PFSK-1 (cell line): ENCODE data around the gene ZNF213.

Experiments
- POLR2AphosphoS5 ChIP-seq: IDR thresholded peaks from 2 replicates; pipeline ENCODE4 v1.6.1; 2012; ENCODE audit warnings: low read depth, mild to moderate bottlenecking, control low read depth, low read length, moderate library complexity
- REST ChIP-seq, 2 experiments: IDR thresholded peaks; 2 replicates each; pipeline versions ENCODE4 v1.6.1 to v1.8.0; 2011 to 2012; ENCODE audit warnings: low read depth in 2 of 2, low read length in 2 of 2, control low read depth in 1 of 2, inconsistent platforms in 1 of 2, mild to moderate bottlenecking in 1 of 2, moderate library complexity in 1 of 2; ENCODE audit not compliant: insufficient read depth in 1 of 2

GRCh38 chr16:3155181-3155580 is 20.4 kb downstream of the ZNF213 start:
- TF ChIP-seq REST (IDR thresholded peaks at IDR 0.05; ENCODE audit: insufficient read depth in 1 of 2, low read depth in 2 of 2, low read length in 2 of 2) (no peak), POLR2AphosphoS5 (no peak)
